ENCODE results near the gene RNF138.
"Not testable (repeated sequence)": the region's sequence is repeated elsewhere in the genome, so short reads cannot be mapped to it uniquely, and the experiment has no call there.

Gene RNF138

GRCh38 chr18:32173654-32174053, 82.0 kb downstream of the RNF138 start:
- DNase-seq (ENCODE audit: low read depth in 2 of 2) = no peak

- no peak for DNase-seq (ENCODE audit: low read depth in 2 of 2)
These were observed 83.0 kb downstream of the RNF138 start for GRCh38 chr18:32174719-32175118.

GRCh38 chr18:32175265-32175664, 83.6 kb downstream of the RNF138 start:
- DNase-seq (ENCODE audit: low read depth in 2 of 2) = no peak

DNA sequence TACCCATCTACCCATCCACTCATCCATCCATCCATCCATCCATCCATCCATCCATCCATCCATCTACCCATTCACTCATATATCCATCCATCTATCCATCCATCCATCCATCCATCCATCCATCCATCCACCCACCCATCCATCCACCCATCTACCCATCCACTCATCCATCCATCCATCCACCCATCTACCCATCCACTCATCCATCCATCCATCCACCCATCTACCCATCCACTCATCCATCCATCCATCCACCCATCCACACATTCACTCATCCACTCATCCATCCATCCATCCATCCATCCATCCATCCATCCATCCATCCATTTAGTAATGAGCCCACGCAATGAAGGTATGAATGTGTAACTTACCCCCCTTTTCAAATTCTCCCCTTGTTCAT, 85.1 kb downstream of the RNF138 start:
- DNase-seq (ENCODE audit: low read depth in 2 of 2) = not testable (repeated sequence)

- DNase-seq (ENCODE audit: low read depth in 2 of 2) = no peak
These were observed 85.9 kb downstream of the RNF138 start for GRCh38 chr18:32177530-32177929.

Data from stimulated activated CD4-positive, alpha-beta T cell treated with anti-CD3 and anti-CD28 coated beads, Interleukin-4, amount 100 ng/mL, for 48 hours (primary cell).